IMR-90 (cell line): ENCODE measurements around the gene KIAA0319L. TPM values are rescaled to one million over a fixed set of nuclear protein-coding genes. Genes with fewer than 3 reads are reported as not detected.

Source experiments
- ATAC-seq: fragments of 200-7000 bp; cut with Tn5 transposase; 2 replicates; pipeline ENCODE4 v1.9.1; 2020; ENCODE audit warnings: low read depth, mild to moderate bottlenecking, moderate library complexity
- BruUV-seq: library from RNA; stranded (reverse); fragments of 400-500 nt; replicated peaks from 2 replicates; lab custom pipeline; 2021; lab: Mats Ljungman, UMichigan
- CTCF ChIA-PET: fragments of 300-600 bp; formaldehyde crosslinking; extraction: SDS; loops from one replicate; lab custom pipeline; 2021; ENCODE audit warnings: antibody characterized with exemption; lab: Yijun Ruan, JAX
- POLR2A ChIA-PET: fragments of 300-600 bp; sonication (Branson Sonifier 250); formaldehyde crosslinking; loops from one replicate; lab custom pipeline; 2022; ENCODE audit warnings: antibody characterized with exemption; ENCODE audit not compliant: unreplicated experiment; lab: Charles Lee
- DNase-seq: peaks from one replicate; pipeline ENCODE4 v3.0.0; 2013
- H2AFZ ChIP-seq: replicated peaks from 2 replicates; pipeline ENCODE3; 2013; ENCODE audit warnings: low read length, mild to moderate bottlenecking; ENCODE audit not compliant: poor library complexity
- H2AK5ac ChIP-seq: 2 replicates; pipeline ENCODE4 v1.6.1; 2013; ENCODE audit warnings: low read depth, low read length, inconsistent platforms
- H2AK9ac ChIP-seq: replicated peaks from 2 replicates; pipeline ENCODE3; 2013; ENCODE audit warnings: mild to moderate bottlenecking, low read depth, low read length, moderate library complexity; ENCODE audit not compliant: poor library complexity
- H2BK120ac ChIP-seq: 2 replicates; pipeline ENCODE4 v1.6.1; 2013; ENCODE audit warnings: low read depth, low read length, inconsistent platforms
- H2BK15ac ChIP-seq: 3 replicates; pipeline ENCODE4 v1.6.1; 2013; ENCODE audit warnings: low read depth, low read length, inconsistent platforms
- H2BK20ac ChIP-seq: 2 replicates; pipeline ENCODE4 v1.6.1; 2013; ENCODE audit warnings: low read depth, mild to moderate bottlenecking, inconsistent platforms, low read length, moderate library complexity
- H2BK5ac ChIP-seq: 2 replicates; pipeline ENCODE4 v1.6.1; 2013; ENCODE audit warnings: mild to moderate bottlenecking, low read depth, low read length, inconsistent platforms; ENCODE audit not compliant: poor library complexity, severe bottlenecking
- H3K14ac ChIP-seq: replicated peaks from 2 replicates; pipeline ENCODE4 v1.6.1; 2013; ENCODE audit warnings: low read depth, low read length, inconsistent platforms
- H3K18ac ChIP-seq: 2 replicates; pipeline ENCODE4 v1.6.1; 2013; ENCODE audit warnings: low read depth, low read length, control low read depth
- H3K23ac ChIP-seq: 2 replicates; pipeline ENCODE4 v1.6.1; 2013; ENCODE audit warnings: low read depth, low read length, inconsistent platforms
- H3K27ac ChIP-seq: 2 replicates; pipeline ENCODE4 v1.5.1; 2013; ENCODE audit warnings: mild to moderate bottlenecking, control low read depth, low read length; ENCODE audit not compliant: insufficient read depth
- H3K27me3 ChIP-seq: 2 replicates; pipeline ENCODE4 v1.6.1; 2013; ENCODE audit warnings: low read length; ENCODE audit not compliant: control insufficient read depth, insufficient read depth
- H3K36me3 ChIP-seq: 2 replicates; pipeline ENCODE4 v1.6.1; 2013; ENCODE audit warnings: low read length, mixed read lengths; ENCODE audit not compliant: control insufficient read depth, insufficient read depth
- H3K4ac ChIP-seq: 2 replicates; pipeline ENCODE4 v1.6.1; 2013; ENCODE audit warnings: low read depth, low read length, inconsistent platforms
- H3K4me1 ChIP-seq: 2 replicates; pipeline ENCODE4 v1.6.1; 2013; ENCODE audit warnings: low read length, mixed read lengths; ENCODE audit not compliant: control insufficient read depth, insufficient read depth
- H3K4me2 ChIP-seq: 2 replicates; pipeline ENCODE4 v1.6.1; 2013; ENCODE audit warnings: low read depth, mild to moderate bottlenecking, control low read depth, low read length, moderate library complexity
- H3K4me3 ChIP-seq: 2 replicates; pipeline ENCODE4 v1.5.1; 2013; ENCODE audit warnings: low read depth, mild to moderate bottlenecking, control low read depth, low read length, moderate library complexity; ENCODE audit not compliant: insufficient read depth
- H3K56ac ChIP-seq: 2 replicates; pipeline ENCODE4 v1.6.1; 2013; ENCODE audit warnings: low read length, inconsistent platforms; ENCODE audit not compliant: insufficient read depth; ENCODE audit errors: extremely low read depth
- H3K79me1 ChIP-seq, 2 experiments: 2 replicates each; pipeline ENCODE4 v1.6.1; 2013; ENCODE audit warnings: low read length in 2 of 2, inconsistent platforms in 1 of 2, low read depth in 1 of 2
- H3K9ac ChIP-seq: 2 replicates; pipeline ENCODE4 v1.6.1; 2013; ENCODE audit warnings: low read depth, low read length, control low read depth
- H3K9me1 ChIP-seq: 2 replicates; pipeline ENCODE4 v1.6.1; 2013; ENCODE audit warnings: low read length, inconsistent platforms; ENCODE audit not compliant: insufficient read depth
- H3K9me3 ChIP-seq: 2 replicates; pipeline ENCODE4 v1.6.1; 2013; ENCODE audit warnings: low read length; ENCODE audit not compliant: control insufficient read depth, insufficient read depth
- H4K20me1 ChIP-seq: 2 replicates; pipeline ENCODE4 v1.6.1; 2013; ENCODE audit warnings: low read length, inconsistent platforms; ENCODE audit not compliant: insufficient read depth
- H4K5ac ChIP-seq: 2 replicates; pipeline ENCODE4 v1.6.1; 2013; ENCODE audit warnings: mild to moderate bottlenecking, low read depth, low read length, control low read depth
- H4K8ac ChIP-seq, 2 experiments: 2 replicates each; pipeline ENCODE4 v1.6.1; 2013; ENCODE audit warnings: low read depth in 2 of 2, low read length in 2 of 2, control low read depth in 1 of 2, inconsistent platforms in 1 of 2
- H4K91ac ChIP-seq: 2 replicates; pipeline ENCODE4 v1.6.1; 2013; ENCODE audit warnings: low read depth, low read length, inconsistent platforms; ENCODE audit not compliant: insufficient read depth
- CHD1 ChIP-seq: IDR thresholded peaks from 2 replicates; pipeline ENCODE4 v1.6.1; 2012; ENCODE audit warnings: low read depth, low read length, improper control_type of control experiment
- FOS ChIP-seq: fragments of 150-350 bp; IDR thresholded peaks from 2 replicates; pipeline ENCODE4 v1.6.1; 2016; ENCODE audit warnings: low read depth, low read length
- MAFK ChIP-seq: IDR thresholded peaks from 2 replicates; pipeline ENCODE4 v1.6.1; 2012; ENCODE audit warnings: low read depth, low read length, improper control_type of control experiment
- MAZ ChIP-seq: IDR thresholded peaks from 2 replicates; pipeline ENCODE4 v1.6.1; 2012; ENCODE audit warnings: low read depth, mild to moderate bottlenecking, low read length, improper control_type of control experiment, moderate library complexity, borderline replicate concordance
- MXI1 ChIP-seq: IDR thresholded peaks from 2 replicates; pipeline ENCODE4 v1.6.1; 2012; ENCODE audit warnings: low read depth, mild to moderate bottlenecking, low read length, moderate library complexity, borderline replicate concordance
- NFE2L2 ChIP-seq: fragments of 150-350 bp; IDR thresholded peaks from 2 replicates; pipeline ENCODE4 v1.6.1; 2016; ENCODE audit warnings: low read depth, mild to moderate bottlenecking, low read length
- POLR2A ChIP-seq: IDR thresholded peaks from 2 replicates; pipeline ENCODE4 v1.6.1; 2012; ENCODE audit warnings: mild to moderate bottlenecking, low read depth, low read length
- RAD21 ChIP-seq: IDR thresholded peaks from 2 replicates; pipeline ENCODE4 v1.6.1; 2012; ENCODE audit warnings: low read length, improper control_type of control experiment
- RCOR1 ChIP-seq: IDR thresholded peaks from 2 replicates; pipeline ENCODE4 v1.6.1; 2012; ENCODE audit warnings: mild to moderate bottlenecking, low read length, improper control_type of control experiment; ENCODE audit not compliant: insufficient replicate concordance
- RFX5 ChIP-seq: IDR thresholded peaks from 2 replicates; pipeline ENCODE4 v1.8.0; 2012; ENCODE audit warnings: low read depth, mild to moderate bottlenecking, low read length, moderate library complexity
- SMC3 ChIP-seq: fragments of 150-350 bp; IDR thresholded peaks from 2 replicates; pipeline ENCODE4 v1.6.1; 2016; ENCODE audit warnings: low read depth, mild to moderate bottlenecking, antibody characterized with exemption, low read length, moderate library complexity
- WGBS, 2 experiments: methylation state at CpG; one replicate each; pipeline versions ENCODE4 v1.1.5 to v1.1.7; 2013; ENCODE audit warnings: missing lambda C conversion rate in 2 of 2; ENCODE audit not compliant: insufficient read length in 1 of 2; ENCODE audit errors: extremely low coverage in 2 of 2; 5-methylcytosine and 5-hydroxymethylcytosine counted together
- dilution Hi-C: fragments of 300-500 bp; cut with HindIII; formaldehyde crosslinking; loops from one replicate; pipeline ENCODE4 v1.14.3; 2018; ENCODE audit warnings: low sequenced_read_pairs; ENCODE audit not compliant: unreplicated experiment
- in situ Hi-C: fragments of 300-500 bp; cut with MboI; formaldehyde crosslinking; loops from 3 replicates; pipeline ENCODE4 v1.14.3; 2019; ENCODE audit warnings: low sequenced_read_pairs, inconsistent platforms, mixed read lengths
- intact Hi-C: fragments of 100-400 bp; cut with micrococcal nuclease; formaldehyde crosslinking; loops from 2 replicates; pipeline ENCODE4 v1.10.0; 2022
- polyA plus RNA-seq, 3 experiments: library from polyadenylated mRNA; depleted of rRNA; stranded (reverse); fragments of >200 nt; gene quantifications; 2 replicates each; pipeline ENCODE4 v1.2.3, GENCODE V29; 2012; ENCODE audit warnings: low replicate concordance in 1 of 3
- total RNA-seq: library from RNA; depleted of rRNA; stranded (reverse); fragments of >200 nt; gene quantifications from 2 replicates; pipeline ENCODE4 v1.2.3, GENCODE V29; 2012
- TF ChIP-seq, protein P1 (sequence below): conservative IDR thresholded peaks from 2 replicates; pipeline ENCODE4 v1.5.1; 2012; ENCODE audit warnings: mild to moderate bottlenecking, low read depth, low read length, improper control_type of control experiment
- TF ChIP-seq, protein P2 (sequence below): fragments of 150-350 bp; IDR thresholded peaks from 2 replicates; pipeline ENCODE4 v1.6.1; 2016; ENCODE audit warnings: low read depth, mild to moderate bottlenecking, low read length, moderate library complexity, borderline replicate concordance
- TF ChIP-seq, protein P3 (sequence below): fragments of 150-350 bp; IDR thresholded peaks from 2 replicates; pipeline ENCODE4 v1.6.1; 2017; ENCODE audit warnings: mild to moderate bottlenecking, antibody characterized with exemption, low read length, low read depth

Gene KIAA0319L
- total and polyA plus RNA-seq, 2 of the 4 experiments (the other 2 are of a cell fraction), result 38.0 to 49.8 TPM

DNA sequence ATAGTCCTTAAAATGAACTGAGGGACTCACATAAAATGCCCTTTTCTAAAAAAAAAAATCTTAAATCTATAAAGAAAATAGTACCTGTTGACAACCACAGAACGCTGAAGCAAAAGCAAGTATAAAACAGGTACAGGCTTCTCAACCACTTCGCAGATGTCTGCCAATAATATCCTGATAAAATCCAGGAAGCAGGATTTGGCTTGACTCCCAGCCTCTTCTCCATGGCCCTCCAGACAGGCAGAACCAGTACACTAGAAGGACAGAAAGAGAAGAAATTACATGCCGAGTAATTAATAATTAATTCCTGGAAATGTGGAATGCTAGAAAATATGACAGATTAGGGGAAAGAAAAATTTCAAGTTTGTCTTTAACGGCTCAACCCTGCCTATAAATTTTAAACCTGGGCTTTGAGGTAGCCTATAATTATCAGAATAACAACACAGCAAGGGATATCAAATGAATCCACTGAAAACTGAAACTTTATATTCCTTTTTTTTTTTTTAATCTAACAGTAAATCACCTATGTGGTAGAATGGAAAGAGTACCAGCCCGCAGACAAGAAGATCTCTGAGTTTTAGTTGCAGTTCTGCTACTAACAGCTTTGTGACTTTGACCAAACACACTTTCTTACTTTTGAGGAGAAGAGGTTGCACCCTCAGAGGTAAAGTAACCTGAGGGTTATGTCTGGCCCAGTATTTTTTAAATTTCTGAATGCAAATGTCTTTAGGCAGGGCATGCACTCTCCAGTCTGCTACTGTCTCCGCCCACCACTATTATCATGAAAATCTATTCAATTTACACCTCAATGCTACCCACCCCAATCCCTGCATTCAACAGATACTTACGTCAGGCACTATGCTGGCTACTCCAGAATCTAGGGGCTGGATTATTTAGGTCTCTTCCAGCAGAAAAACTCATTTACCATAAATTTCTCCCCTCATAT is 2.7 kb downstream of the KIAA0319L start:
- H2BK120ac ChIP-seq, result no peak overlapping the region
- no TSS peak for BruUV-seq
- dilution Hi-C loops, result no loop called here
- no peaks in the 10 kb centered on the region for H3K9me3 ChIP-seq
- H3K14ac ChIP-seq, result no peak overlapping the region
- H3K4me1 ChIP-seq, result peaks cover 10% of the 10 kb centered on the region
- H3K4me3 ChIP-seq, result no peak overlapping the region
- intact Hi-C loops, result no loop called here
- H4K8ac ChIP-seq, result no peak overlapping the region
- H4K20me1 ChIP-seq, result peaks cover 15% of the 10 kb centered on the region
- no peak overlapping the region for H2BK20ac ChIP-seq
- H3K27me3 ChIP-seq, result no peaks in the 10 kb centered on the region
- H3K9me1 ChIP-seq, result peaks cover 6% of the 10 kb centered on the region
- no peak overlapping the region for H3K27ac ChIP-seq
- H3K36me3 ChIP-seq, result peaks cover 6% of the 10 kb centered on the region
- H2BK15ac ChIP-seq, result no peak overlapping the region
- H2AFZ ChIP-seq, result no peak overlapping the region
- no peak overlapping the region for H3K56ac ChIP-seq
- H2AK9ac ChIP-seq, result no peak overlapping the region
- DNase-seq, result no peak
- WGBS, 2 experiments, result 90% methylated on average over 2 of the region's 7 CpGs; no CpG with 5 or more reads in 1 of the 2 experiments
- peaks cover 9 to 63% of the 10 kb centered on the region in 2 experiments for H3K79me1 ChIP-seq
- no peak overlapping the region for H3K23ac ChIP-seq
- ChIA-PET POLR2A (no interaction called here), CTCF (interaction anchor here (1.5 kb wide), 1 partner anchor 10 kb away, joined by 3 read pairs; no protein-coding TSS in a partner anchor)
- no peak overlapping the region for H3K18ac ChIP-seq
- no peak overlapping the region for H4K91ac ChIP-seq
- no peak overlapping the region for H3K9ac ChIP-seq
- H2AK5ac ChIP-seq, result no peak overlapping the region
- no peak overlapping the region for H3K4me2 ChIP-seq
- H3K4ac ChIP-seq, result no peak overlapping the region
- no peak overlapping the region for H4K5ac ChIP-seq
- no peak for ATAC-seq
- no peak overlapping the region for H2BK5ac ChIP-seq
- in situ Hi-C loops, result no loop called here
- TF ChIP-seq RAD21, result no peak
- no peak for TF ChIP-seq CHD1
- TF ChIP-seq, protein P1, sequence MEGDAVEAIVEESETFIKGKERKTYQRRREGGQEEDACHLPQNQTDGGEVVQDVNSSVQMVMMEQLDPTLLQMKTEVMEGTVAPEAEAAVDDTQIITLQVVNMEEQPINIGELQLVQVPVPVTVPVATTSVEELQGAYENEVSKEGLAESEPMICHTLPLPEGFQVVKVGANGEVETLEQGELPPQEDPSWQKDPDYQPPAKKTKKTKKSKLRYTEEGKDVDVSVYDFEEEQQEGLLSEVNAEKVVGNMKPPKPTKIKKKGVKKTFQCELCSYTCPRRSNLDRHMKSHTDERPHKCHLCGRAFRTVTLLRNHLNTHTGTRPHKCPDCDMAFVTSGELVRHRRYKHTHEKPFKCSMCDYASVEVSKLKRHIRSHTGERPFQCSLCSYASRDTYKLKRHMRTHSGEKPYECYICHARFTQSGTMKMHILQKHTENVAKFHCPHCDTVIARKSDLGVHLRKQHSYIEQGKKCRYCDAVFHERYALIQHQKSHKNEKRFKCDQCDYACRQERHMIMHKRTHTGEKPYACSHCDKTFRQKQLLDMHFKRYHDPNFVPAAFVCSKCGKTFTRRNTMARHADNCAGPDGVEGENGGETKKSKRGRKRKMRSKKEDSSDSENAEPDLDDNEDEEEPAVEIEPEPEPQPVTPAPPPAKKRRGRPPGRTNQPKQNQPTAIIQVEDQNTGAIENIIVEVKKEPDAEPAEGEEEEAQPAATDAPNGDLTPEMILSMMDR, result no peak
- TF ChIP-seq POLR2A, result no peak
- TF ChIP-seq NFE2L2, result no peak
- TF ChIP-seq RCOR1, result no peak
- TF ChIP-seq MAZ, result no peak
- no peak for TF ChIP-seq FOS
- no peak for TF ChIP-seq RFX5
- TF ChIP-seq, protein P2, sequence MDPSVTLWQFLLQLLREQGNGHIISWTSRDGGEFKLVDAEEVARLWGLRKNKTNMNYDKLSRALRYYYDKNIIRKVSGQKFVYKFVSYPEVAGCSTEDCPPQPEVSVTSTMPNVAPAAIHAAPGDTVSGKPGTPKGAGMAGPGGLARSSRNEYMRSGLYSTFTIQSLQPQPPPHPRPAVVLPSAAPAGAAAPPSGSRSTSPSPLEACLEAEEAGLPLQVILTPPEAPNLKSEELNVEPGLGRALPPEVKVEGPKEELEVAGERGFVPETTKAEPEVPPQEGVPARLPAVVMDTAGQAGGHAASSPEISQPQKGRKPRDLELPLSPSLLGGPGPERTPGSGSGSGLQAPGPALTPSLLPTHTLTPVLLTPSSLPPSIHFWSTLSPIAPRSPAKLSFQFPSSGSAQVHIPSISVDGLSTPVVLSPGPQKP, result no peak
- TF ChIP-seq, protein P3, sequence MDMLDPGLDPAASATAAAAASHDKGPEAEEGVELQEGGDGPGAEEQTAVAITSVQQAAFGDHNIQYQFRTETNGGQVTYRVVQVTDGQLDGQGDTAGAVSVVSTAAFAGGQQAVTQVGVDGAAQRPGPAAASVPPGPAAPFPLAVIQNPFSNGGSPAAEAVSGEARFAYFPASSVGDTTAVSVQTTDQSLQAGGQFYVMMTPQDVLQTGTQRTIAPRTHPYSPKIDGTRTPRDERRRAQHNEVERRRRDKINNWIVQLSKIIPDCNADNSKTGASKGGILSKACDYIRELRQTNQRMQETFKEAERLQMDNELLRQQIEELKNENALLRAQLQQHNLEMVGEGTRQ, result no peak
- no peak for TF ChIP-seq MXI1
- TF ChIP-seq SMC3, result no peak
- TF ChIP-seq MAFK, result no peak
